GM19455 (cell line): ENCODE data around the gene DEUP1.

Experiments
- ATAC-seq: cut with Tn5 transposase; IDR thresholded peaks from one replicate; pipeline ENCODE4 v1.9.1; 2021; ENCODE audit not compliant: unreplicated experiment

Gene DEUP1

GRCh38 chr11:93476796-93477195, 146.3 kb downstream of the DEUP1 start:
- no peak for ATAC-seq

GRCh38 chr11:93477684-93478234, 147.2 kb downstream of the DEUP1 start:
- ATAC-seq: no peak

DNA sequence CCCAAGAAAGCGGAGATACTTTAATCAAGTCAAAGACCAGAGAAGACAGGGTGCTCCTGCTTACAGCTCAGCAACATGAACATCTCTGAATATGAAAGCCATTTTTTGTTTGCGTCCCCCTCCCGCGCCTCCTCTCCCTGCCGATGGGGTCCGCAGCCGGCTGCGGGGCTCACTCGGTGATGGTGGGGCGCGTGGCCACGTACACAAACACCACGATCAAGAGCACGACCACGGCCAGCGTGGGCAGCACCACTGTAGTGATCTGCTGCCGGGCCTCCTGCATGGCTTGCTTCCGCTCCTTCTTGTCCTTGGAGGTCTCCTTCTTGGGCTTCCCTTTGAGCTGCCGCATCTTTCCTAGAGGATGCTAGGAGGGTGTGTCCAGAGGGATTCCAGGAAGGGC, 148.3 kb downstream of the DEUP1 start:
- no peak for ATAC-seq

GRCh38 chr11:93480256-93480655, 149.7 kb downstream of the DEUP1 start:
- ATAC-seq: no peak

GRCh38 chr11:93480756-93481155, 150.2 kb downstream of the DEUP1 start:
- ATAC-seq: no peak

- no peak for ATAC-seq
These were observed 150.7 kb downstream of the DEUP1 start for GRCh38 chr11:93481279-93481678.

GRCh38 chr11:93481696-93482095, 151.2 kb downstream of the DEUP1 start:
- ATAC-seq: no peak

- no peak for ATAC-seq
These were observed 152.0 kb downstream of the DEUP1 start for GRCh38 chr11:93482556-93482955.

- no peak for ATAC-seq
These were observed 154.2 kb downstream of the DEUP1 start for GRCh38 chr11:93484716-93485115.

- ATAC-seq: no peak
These were observed 155.4 kb downstream of the DEUP1 start for GRCh38 chr11:93485983-93486382.

DNA sequence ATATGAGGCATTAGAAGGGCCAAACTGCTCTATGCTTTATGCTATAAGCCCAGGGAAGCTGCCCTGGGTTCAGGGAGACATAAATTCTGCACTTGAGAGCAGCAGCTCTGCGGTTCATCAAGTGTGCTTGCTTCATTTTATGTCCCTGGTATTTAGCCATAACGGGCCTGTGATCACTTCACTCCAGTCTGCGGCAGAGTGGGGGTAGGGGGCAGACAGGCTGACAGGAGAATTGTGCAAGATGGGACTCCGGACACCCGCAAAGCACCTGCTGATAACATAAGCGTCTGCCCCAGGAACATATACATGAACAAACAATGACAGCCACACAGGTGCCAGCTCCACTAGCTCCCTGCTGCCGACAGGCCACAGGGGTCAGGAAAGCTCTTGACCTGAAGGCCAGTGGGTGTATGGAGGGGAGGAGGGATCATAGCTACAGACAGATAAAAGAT, 156.5 kb downstream of the DEUP1 start:
- ATAC-seq: no peak
